IMR-90 (cell line): ENCODE results near the gene QRFP. TPM values are rescaled to one million over a fixed set of nuclear protein-coding genes. Genes with fewer than 3 reads are reported as not detected.

ENCODE experiments used
- CHD1 ChIP-seq: IDR thresholded peaks from 2 replicates; pipeline ENCODE4 v1.6.1; 2012; ENCODE audit warnings: low read depth, low read length, improper control_type of control experiment
- MXI1 ChIP-seq: IDR thresholded peaks from 2 replicates; pipeline ENCODE4 v1.6.1; 2012; ENCODE audit warnings: low read depth, mild to moderate bottlenecking, low read length, moderate library complexity, borderline replicate concordance
- NFE2L2 ChIP-seq: fragments of 150-350 bp; IDR thresholded peaks from 2 replicates; pipeline ENCODE4 v1.6.1; 2016; ENCODE audit warnings: low read depth, mild to moderate bottlenecking, low read length
- POLR2A ChIP-seq: IDR thresholded peaks from 2 replicates; pipeline ENCODE4 v1.6.1; 2012; ENCODE audit warnings: mild to moderate bottlenecking, low read depth, low read length
- polyA plus RNA-seq, 3 experiments: library from polyadenylated mRNA; depleted of rRNA; stranded (reverse); fragments of >200 nt; gene quantifications; 2 replicates each; pipeline ENCODE4 v1.2.3, GENCODE V29; 2012; ENCODE audit warnings: low replicate concordance in 1 of 3
- total RNA-seq: library from RNA; depleted of rRNA; stranded (reverse); fragments of >200 nt; gene quantifications from 2 replicates; pipeline ENCODE4 v1.2.3, GENCODE V29; 2012

The QRFP gene
- total and polyA plus RNA-seq, 2 of the 4 experiments (the other 2 are of a cell fraction), result not detected

GRCh38 chr9:130860458-130861316 lies 35.9 kb downstream of the QRFP start (continued):
- no peak; the same call in 1 of the 2 replicates for TF ChIP-seq MXI1
- TF ChIP-seq POLR2A, result peak; percentile 88
- peak; percentile 27; the same call in 1 of the 2 replicates for TF ChIP-seq NFE2L2
- peak; percentile 79 for TF ChIP-seq CHD1
